ENCODE data around the gene AUTS2.

Gene AUTS2

DNA sequence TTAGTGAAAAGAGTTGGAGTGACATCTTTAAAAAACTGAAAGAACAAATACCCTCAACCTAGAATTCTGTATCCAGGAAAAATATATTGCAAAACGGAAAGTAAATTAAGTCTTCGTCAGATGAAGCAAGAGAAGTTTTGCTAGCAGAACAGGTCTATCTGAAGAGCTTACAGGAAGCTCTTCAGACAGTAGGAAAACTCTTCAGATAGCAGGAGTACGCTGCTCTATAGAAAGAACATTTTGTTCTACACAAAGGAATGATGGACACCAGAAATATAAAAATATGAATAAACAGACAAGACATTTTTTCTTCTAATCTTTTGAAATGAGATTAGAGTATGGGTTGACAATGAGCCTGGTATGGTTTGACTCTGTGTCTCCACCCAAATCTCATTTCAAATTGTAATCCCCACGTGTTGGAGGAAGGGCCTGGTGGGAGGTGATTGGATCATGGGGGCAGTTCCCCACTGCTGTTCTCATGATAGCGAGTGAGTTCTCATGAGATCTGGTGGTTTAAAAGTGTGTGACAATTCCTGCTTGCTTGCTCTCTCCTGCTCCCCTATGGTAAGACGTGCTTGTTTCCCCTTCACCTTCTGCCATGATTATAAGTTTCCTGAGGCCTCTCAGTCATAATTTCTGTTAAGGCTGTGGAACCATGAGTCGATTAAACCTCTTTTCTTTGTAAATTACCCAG is 567.3 kb downstream of the AUTS2 start:
- no peak for DNase-seq (ENCODE audit: extremely low spot score, insufficient read length, low read depth)
- no peak for FAIRE-seq

DNA sequence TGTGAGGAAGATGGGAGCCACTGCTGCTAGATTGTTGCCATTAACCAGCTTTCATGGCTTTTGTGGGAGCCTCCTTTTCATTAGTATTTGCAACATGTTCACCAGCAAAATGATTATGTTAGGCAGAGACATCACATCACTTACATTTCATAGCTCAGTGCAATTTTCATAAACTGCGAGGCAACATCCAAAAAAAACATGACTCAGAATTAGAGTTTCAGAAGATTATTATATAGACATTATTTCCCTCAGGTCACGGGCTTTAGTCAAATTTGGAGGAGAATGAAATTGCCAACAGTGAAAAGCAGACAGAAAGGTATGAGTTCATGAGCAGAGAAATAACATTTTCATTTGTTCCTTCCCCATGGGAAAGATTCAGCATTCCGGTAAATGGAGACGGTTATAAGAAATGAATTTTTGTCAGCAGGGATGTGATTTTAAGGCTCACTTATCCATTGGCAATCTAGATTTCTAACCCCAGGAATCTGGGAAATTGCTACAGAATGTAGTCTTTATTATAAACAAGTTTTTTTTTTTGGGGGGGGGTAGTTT is 573.2 kb downstream of the AUTS2 start:
- FAIRE-seq, result no peak
- DNase-seq (ENCODE audit: extremely low spot score, insufficient read length, low read depth), result no peak

DNA sequence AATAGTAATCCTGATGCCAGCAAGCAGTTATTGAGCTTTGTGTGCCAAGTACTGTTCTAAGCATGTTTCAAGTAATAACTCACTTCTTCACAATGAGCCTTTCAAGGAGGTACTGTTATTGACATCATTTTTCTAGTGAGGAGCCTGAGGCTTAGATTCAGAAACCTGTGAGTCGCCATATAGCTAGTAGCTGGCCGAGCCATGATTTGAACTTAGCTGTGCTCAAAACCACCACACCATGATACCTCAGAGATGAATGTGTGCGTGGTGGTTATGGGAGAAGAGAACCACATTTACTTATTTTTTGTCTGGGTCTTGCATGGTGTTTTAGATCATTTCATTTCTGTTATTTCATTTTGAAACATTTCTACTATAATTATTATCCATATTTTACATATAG is 578.9 kb downstream of the AUTS2 start:
- DNase-seq (ENCODE audit: extremely low spot score, insufficient read length, low read depth), result no peak

DNA sequence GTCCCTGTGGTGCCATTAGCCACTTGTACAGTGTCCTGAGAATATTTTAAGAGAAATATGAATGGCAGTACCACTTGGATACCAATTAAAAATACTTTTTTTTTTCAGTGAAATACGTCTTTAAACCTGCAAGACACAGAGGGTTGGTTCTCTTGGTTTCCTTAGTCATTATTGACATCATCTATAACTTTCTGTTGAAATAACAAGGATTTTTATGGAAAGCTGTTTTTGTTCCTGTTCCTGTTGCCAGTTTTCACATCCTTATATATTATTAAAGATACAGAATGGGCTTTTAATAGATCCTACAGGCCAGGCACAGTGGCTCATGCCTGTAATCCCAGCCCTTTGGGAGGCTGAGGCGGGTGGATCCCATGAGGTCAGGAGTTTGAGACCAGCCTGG is 579.9 kb downstream of the AUTS2 start:
- FAIRE-seq (no peak), DNase-seq (ENCODE audit: extremely low spot score, insufficient read length, low read depth) (no peak)

More for the DNA sequence above, 578.9 kb downstream of the AUTS2 start:
- FAIRE-seq, result no peak

DNA sequence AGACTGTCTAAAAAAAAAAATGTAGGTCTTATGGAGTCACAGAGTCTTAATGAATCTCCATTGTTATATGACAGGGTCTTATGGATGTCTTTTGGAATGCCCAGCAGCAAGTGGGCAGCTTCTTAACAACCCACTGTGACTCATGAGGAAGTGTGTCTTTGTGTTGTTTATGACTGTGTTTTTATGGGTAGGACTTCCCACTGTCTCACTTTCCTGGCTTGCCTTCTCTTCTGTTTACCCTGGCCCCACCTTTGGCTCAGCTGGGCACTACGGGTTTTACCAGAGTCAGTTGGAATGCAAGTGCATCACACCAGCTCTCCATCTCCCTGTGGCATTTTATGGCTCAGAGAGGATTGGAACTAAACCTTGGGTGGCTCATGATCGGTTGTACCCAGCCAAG is 580.5 kb downstream of the AUTS2 start:
- FAIRE-seq (no peak), DNase-seq (ENCODE audit: extremely low spot score, insufficient read length, low read depth) (no peak)

DNA sequence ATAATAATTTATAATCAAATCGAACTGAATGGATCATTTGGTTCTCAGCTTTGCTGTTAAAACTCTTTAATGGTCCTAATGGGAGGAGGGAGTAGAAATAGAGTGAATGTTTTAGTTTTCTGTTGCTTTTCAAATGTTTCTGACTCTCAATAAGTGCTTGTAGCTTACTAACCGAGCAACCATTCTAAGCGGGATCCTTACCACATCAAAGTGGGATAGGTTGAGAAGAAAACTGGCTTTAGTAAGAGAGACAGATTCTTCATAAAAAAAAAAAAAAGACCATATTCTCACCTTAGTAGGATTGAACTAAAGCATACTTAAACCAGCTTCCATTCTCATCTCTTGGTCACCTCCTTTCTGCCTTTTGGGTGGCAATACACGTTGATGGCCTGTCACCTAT is 584.2 kb downstream of the AUTS2 start:
- no peak for FAIRE-seq
- no peak for DNase-seq (ENCODE audit: extremely low spot score, insufficient read length, low read depth)

DNA sequence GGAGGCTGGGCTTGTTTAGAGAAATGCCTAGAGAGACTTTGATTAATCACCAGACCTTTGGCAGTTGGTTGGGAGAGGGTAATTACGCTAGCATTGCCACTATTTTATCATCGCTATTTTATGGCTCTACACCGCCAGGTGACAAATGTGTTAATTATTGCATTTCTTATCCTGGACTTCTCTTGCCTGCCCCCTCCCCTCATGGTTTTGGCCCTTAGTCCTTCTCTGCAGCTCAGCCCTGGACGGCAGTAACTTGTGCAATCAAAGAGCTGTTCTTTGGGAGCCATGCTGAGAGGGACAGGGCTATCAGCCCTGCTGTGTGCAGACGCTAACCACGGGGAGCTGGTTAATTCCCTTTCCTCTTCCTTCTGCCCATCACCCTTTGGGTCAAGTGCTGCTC is 585.0 kb downstream of the AUTS2 start:
- DNase-seq (ENCODE audit: extremely low spot score, insufficient read length, low read depth), result no peak
- no peak for FAIRE-seq

DNA sequence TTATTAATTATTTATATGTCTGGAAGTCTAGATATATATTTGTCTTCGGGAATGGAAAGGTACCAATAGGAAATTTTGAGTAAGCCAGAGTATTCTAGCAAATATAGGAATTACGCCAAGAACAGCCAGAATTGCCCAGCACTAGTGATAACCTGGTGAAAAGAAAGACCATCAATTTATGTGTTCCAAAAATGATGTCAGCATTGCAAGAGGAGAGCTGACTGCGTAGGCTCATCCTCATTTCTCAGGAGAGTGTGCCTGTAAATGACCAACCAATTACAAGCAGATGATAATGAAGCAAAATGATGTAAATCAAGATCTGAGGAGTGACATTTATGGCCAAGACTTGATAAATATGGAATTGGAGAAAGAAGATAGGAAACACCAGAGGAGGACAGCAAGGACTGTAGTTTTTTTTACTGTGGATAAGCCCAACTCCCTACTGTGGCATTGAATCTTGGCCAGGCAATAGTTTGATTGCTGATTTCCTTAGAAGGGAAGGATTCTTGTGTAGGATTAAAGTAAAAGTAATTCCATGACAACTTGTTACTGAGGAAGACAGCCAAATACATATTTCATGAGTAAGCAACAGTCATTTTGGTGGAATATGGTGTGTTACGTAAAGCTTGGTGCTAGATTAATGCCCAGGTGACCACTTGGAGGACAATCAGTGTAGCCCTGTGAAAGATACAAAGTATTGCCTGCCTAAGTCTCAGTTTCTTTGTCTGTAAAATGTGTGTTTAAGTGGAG is 590.8 kb downstream of the AUTS2 start:
- DNase-seq (ENCODE audit: extremely low spot score, insufficient read length, low read depth), result no peak
- no peak for FAIRE-seq

DNA sequence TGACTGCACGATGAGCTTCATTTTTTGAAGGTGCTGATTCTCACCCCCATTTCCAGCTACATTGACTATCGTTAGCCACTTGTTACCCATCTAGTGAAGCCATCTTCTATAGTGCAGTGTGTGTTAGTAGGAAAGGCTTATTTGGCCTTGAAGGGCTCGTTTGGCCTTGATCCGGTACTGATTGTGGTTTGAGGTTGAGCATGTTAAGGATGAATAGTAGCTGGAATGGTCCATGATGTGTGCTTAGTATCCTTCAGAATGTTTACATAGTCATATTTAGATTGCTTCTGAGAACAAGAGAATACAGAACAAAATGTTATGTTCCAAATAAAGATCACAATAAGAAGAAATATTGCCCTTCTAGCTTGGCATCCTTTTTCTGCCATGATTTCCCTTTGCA is 591.5 kb downstream of the AUTS2 start:
- FAIRE-seq, result no peak
- no peak for DNase-seq (ENCODE audit: extremely low spot score, insufficient read length, low read depth)

DNA sequence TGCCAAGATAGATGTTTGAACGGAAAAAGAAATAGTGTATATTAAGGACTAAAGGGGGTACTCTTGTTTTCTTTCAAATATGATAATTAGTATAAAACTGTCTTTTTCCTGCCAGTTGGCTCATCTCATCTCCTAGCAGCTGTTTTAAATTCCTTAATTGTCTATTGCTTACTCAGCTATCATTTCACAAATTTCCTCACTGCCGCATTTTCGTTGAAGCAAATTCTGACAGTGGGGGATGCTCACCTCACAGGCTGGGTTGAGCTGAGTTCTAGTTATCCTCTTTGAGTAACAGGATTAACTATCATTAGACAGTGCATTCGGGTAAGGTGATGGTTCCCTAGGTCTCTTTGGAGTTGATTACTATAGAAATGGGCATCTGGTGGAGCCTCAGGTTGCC is 592.0 kb downstream of the AUTS2 start:
- DNase-seq (ENCODE audit: extremely low spot score, insufficient read length, low read depth), result no peak
- no peak for FAIRE-seq

DNA sequence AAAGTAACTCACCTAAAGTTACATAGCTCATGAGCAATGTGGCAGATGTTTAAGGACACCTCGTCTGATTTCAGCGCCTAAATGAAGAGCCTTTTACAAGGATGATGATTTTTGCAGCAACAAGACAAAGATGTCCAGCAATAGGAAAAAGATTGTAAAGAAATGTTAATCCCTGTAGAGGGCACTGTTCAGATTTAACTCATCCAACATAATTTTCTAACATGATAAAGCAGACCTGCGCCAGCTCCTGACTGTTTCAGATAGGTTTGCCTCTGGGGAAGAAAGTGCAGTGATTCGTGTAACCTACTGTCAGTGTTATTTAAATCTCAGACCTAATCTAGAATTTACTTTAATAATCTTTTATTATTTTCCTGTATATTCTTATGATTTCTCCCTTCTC is 595.2 kb downstream of the AUTS2 start:
- DNase-seq (ENCODE audit: extremely low spot score, insufficient read length, low read depth) (no peak), FAIRE-seq (peak; percentile 12)

DNA sequence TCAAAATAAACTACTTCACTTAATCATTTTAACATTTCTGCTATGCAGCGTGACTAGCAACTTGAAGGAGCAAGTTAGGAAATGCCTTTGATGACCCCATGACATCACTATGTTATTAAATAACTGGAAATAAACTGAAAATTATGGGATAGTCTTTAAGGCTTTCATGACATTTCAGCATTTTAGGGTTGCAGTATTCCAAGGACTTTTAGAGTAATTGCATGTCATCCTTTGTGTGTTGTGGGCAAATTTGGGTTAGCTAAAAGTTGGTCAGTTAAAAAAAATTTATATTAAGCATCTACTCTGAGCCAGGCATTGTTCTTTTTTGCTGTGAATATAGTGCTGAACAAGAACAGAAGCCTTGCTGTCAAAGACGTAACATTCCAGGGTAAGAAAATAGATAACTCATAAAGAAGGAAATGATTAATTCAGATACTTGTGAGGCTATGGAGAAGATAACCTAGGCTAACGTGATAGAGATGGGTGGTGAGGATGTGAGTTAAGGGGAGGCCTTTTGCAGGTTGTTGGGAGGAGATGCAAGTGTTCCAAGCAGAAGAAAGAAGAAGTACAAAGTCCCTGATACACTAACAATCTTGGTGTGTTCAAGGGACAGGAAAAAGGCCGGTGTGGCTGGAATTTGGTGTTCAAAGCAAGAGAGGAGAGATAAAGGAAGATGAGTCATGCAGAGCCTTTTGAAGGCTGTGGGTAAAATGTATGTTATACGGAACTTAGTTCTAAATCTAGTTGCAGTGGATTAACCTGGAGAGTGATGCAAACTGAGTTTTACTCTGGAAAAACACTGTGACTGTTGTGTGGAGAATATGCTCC is 610.2 kb downstream of the AUTS2 start:
- FAIRE-seq (no peak), DNase-seq (ENCODE audit: extremely low spot score, insufficient read length, low read depth) (no peak)

DNA sequence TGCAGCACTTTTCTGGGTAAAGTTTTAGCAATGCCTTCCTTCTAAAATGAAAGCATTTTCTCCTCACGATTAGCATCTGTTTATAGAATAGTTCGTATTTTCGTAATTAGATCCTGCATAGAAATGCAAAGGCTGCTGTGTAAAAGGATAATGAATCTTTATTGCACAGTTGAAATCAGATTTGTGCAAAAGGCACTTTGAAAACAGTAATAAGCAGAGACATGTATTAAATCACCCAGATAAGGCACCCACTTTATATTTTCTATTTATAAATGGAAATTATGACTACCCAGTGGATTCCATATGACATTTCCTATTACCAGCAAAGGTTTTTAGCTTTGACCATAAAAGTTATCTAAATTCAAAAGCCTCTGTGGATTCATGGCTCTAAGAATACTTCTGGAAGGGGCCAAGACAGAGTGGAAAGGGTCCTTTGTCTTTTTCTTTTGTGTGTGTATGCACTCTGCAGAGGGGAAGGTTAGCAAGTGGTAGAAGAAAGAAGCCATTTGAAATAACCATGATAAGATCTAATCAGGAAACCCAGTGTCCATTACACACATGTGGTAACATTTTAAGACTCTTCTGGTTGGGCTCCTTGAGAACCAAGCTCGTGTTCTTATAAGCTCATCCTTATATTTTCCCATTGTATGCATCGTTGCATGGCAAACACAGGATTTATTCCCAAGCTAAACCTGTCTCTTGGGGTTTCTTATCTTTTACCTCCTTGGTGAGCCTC is 612.1 kb downstream of the AUTS2 start:
- no peak for FAIRE-seq

DNA sequence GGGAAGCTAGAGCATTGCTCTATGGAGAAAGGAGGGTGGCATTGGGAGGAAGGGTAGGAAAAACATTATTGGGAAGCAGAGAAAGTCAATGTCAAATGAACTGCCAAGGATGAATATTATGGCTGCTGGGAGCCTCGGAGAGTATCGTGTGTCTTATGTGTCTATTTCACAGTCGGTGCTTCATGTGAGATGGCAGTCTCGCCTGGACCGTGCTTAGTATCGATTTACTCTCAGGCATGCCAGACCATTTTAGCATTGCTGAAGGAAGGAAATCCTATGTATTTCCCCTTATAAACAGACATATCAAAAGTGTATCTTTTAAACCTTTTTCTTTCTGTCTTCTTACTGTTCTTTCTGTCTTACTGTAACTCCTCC is 612.6 kb downstream of the AUTS2 start:
- DNase-seq (ENCODE audit: extremely low spot score, insufficient read length, low read depth), result no peak
- no peak for FAIRE-seq

More for the DNA sequence above, 612.1 kb downstream of the AUTS2 start:
- DNase-seq (ENCODE audit: extremely low spot score, insufficient read length, low read depth), result no peak

DNA sequence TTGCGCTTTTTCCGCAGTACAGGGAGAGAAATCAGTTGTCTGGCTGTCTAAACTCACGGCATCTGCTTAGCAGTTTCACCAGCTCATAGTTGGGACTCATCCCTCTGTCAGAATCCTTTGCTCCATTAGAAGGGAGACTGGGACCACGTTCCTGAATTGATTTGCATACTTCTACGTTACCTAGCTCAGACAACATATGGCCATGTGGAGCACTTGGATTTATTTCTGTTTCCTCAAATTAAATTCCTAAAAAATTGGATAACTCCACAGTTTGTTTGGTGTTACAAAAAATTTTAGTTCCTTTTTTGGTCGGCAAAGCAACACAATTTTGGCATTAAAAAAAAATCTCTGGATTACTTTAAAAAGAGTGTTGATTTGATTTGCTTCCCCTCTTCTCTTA is 614.0 kb downstream of the AUTS2 start:
- FAIRE-seq (no peak), DNase-seq (ENCODE audit: extremely low spot score, insufficient read length, low read depth) (no peak)

DNA sequence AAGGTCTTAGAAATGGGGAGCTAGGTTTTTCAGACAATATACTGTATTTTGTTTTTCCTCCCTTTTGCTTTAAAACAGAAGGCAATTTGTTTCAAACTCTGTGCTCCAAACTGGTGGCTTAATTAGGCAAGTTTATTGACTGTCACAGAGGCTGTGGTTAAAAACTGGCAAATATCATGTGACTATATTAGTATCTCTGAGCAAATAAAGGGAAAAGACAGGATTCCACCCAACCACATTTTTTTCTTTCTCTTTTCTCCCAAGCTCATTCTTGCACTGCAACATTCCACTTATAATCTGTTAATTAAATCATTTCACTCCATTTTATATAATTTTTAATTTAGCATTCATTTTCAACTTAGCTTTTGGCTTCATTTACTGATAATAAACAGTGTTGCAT is 615.8 kb downstream of the AUTS2 start:
- FAIRE-seq (no peak), DNase-seq (ENCODE audit: extremely low spot score, insufficient read length, low read depth) (no peak)

DNA sequence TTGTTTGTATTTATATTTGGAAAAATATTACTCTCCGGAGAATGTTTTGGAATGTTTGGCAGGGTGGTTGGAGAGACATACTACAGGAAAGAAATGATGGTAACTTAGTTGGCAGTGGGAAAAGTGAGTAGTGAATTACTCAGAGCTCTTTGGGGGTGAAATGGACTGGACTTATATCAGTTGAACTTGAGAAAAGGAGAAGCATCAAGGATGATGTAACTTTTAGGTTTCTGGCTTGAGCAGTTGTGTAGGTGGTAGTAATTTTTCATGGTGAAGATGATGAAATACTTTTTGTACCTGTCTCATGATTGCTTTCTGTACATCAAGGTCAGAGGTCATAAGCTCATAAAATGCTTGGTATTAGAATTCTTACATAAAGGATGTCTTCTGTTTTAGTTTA is 617.2 kb downstream of the AUTS2 start:
- DNase-seq (ENCODE audit: extremely low spot score, insufficient read length, low read depth), result no peak
- FAIRE-seq, result no peak

DNA sequence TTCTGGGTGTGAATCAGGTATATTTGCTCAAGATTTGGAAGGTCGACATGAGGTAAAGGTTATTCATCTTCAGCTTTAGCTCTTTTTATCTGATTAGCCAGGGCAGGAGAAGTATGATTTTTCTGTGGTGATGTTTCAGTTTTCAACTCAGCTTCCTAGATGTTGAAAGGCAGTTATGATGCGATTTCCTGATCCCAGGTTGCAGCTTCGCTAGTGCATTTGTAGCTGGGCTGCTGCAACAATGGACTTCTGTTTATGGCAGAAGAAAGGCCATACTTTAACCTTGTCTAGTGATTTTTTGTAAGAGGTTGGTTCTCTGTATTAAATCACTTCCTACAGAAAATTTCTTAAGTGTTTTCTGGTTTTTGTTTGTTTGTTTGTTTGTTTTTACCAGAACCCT is 619.3 kb downstream of the AUTS2 start:
- no peak for DNase-seq (ENCODE audit: extremely low spot score, insufficient read length, low read depth)
- no peak for FAIRE-seq

DNA sequence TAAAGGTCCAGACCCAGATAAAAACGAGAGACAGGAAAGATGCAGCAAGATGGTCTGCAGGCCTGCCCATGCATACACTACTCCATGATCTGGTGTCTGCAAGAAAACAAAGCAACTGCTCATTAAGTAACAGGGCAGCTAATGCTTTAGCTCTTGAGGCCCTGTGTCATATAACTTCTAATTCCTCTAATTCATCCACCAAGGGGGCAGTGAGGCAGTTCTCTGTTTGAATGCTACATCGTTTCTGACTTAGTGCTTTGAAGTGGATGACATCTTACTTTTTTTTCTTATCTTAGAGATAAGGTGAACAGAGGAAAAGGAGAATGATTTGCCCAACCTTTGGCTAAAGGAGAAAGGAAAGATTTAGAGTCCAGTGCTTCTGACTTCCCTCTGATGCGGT is 619.7 kb downstream of the AUTS2 start:
- DNase-seq (ENCODE audit: extremely low spot score, insufficient read length, low read depth) (no peak), FAIRE-seq (no peak)

DNA sequence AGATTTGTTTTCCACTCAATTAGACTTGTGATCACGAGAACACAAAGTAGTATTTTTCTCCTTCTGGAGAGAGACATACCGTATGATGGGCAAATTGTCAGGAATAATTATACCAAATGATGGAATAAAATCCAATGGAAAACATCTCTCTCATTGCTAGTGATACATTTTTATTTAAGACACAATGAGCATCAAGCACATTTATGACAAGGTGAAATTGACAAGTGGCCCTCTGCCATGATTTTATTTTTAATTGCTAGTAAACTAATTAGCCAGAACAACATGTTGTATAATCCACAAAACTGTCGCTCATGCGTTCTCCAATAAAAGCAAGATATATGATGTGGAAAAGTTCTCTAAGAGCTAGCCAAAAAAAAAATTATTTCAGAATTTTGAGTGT is 620.8 kb downstream of the AUTS2 start:
- no peak for FAIRE-seq
- no peak for DNase-seq (ENCODE audit: extremely low spot score, insufficient read length, low read depth)
